PFSK-1 (cell line): ENCODE data around the gene EXD2.

Experiments
- FOXP2 ChIP-seq: optimal IDR thresholded peaks from 2 replicates; pipeline ENCODE3; 2011; ENCODE audit warnings: borderline replicate concordance, control low read depth, inconsistent platforms; ENCODE audit not compliant: insufficient read depth; ENCODE audit errors: extremely low read length, extremely low read depth
- POLR2AphosphoS5 ChIP-seq: IDR thresholded peaks from 2 replicates; pipeline ENCODE4 v1.6.1; 2012; ENCODE audit warnings: low read depth, mild to moderate bottlenecking, control low read depth, low read length, moderate library complexity
- REST ChIP-seq, 2 experiments: IDR thresholded peaks; 2 replicates each; pipeline versions ENCODE4 v1.6.1 to v1.8.0; 2011 to 2012; ENCODE audit warnings: low read depth in 2 of 2, low read length in 2 of 2, control low read depth in 1 of 2, inconsistent platforms in 1 of 2, mild to moderate bottlenecking in 1 of 2, moderate library complexity in 1 of 2; ENCODE audit not compliant: insufficient read depth in 1 of 2
- SIN3A ChIP-seq: IDR thresholded peaks from 2 replicates; pipeline ENCODE4 v1.6.1; 2012; ENCODE audit warnings: mild to moderate bottlenecking, low read length, moderate library complexity, borderline replicate concordance; ENCODE audit not compliant: insufficient read depth
- TAF1 ChIP-seq: IDR thresholded peaks from 2 replicates; pipeline ENCODE4 v1.6.1; 2012; ENCODE audit warnings: low read length, control low read depth, borderline replicate concordance; ENCODE audit not compliant: insufficient read depth

The EXD2 gene

GRCh38 chr14:69274321-69274720, 83.0 kb downstream of the EXD2 start:
- TF ChIP-seq REST (IDR thresholded peaks at IDR 0.05; ENCODE audit: insufficient read depth in 1 of 2, low read depth in 2 of 2, low read length in 2 of 2) (no peak), POLR2AphosphoS5 (no peak)

GRCh38 chr14:69275331-69275730, 84.0 kb downstream of the EXD2 start:
- no peak for TF ChIP-seq FOXP2
- TF ChIP-seq SIN3A: no peak
- TF ChIP-seq TAF1: no peak
- TF ChIP-seq REST (IDR thresholded peaks at IDR 0.05; ENCODE audit: insufficient read depth in 1 of 2, low read depth in 2 of 2, low read length in 2 of 2): no peak
- no peak for TF ChIP-seq POLR2AphosphoS5

GRCh38 chr14:69280746-69281291, 89.5 kb downstream of the EXD2 start:
- TF ChIP-seq SIN3A (no peak), POLR2AphosphoS5 (no peak), FOXP2 (no peak), REST (IDR thresholded peaks at IDR 0.05; ENCODE audit: insufficient read depth in 1 of 2, low read depth in 2 of 2, low read length in 2 of 2) (no peak), TAF1 (no peak)

- no peak for TF ChIP-seq SIN3A
- no peak for TF ChIP-seq TAF1
- TF ChIP-seq REST (IDR thresholded peaks at IDR 0.05; ENCODE audit: insufficient read depth in 1 of 2, low read depth in 2 of 2, low read length in 2 of 2): no peak
- TF ChIP-seq FOXP2: no peak
- no peak for TF ChIP-seq POLR2AphosphoS5
Measured at GRCh38 chr14:69281450-69282169, 90.3 kb downstream of the EXD2 start.
